Neural crest cell (in vitro differentiated cells): ENCODE measurements around the gene MAPK8IP3. TPM values are rescaled to one million over a fixed set of nuclear protein-coding genes. Genes with fewer than 3 reads are reported as not detected.

ENCODE experiments used
- DNase-seq: peaks from one replicate; pipeline ENCODE4 v3.0.0; 2021; ENCODE audit warnings: low read depth, mixed read lengths, low spot score
- H3K27ac Mint-ChIP-seq: one replicate; pipeline ENCODE4 v1.8.0; 2021; ENCODE audit warnings: mild to moderate bottlenecking, mixed read lengths; ENCODE audit not compliant: unreplicated experiment
- H3K27me3 Mint-ChIP-seq: 2 replicates; pipeline ENCODE4 v1.8.0; 2021; ENCODE audit warnings: low read depth, mild to moderate bottlenecking, mixed read lengths
- H3K36me3 Mint-ChIP-seq: 2 replicates; pipeline ENCODE4 v1.8.0; 2021; ENCODE audit warnings: low read depth, mild to moderate bottlenecking, mixed read lengths
- H3K4me1 Mint-ChIP-seq: 2 replicates; pipeline ENCODE4 v1.8.0; 2021; ENCODE audit warnings: mixed read lengths
- H3K4me3 Mint-ChIP-seq: one replicate; pipeline ENCODE4 v1.8.0; 2021; ENCODE audit warnings: mild to moderate bottlenecking, mixed read lengths
- H3K9me3 Mint-ChIP-seq: 2 replicates; pipeline ENCODE4 v1.8.0; 2021; ENCODE audit warnings: mixed read lengths
- CTCF ChIP-seq: fragments of 200-600 bp; sonication (generic); conservative IDR thresholded peaks from 2 replicates; pipeline ENCODE4 v1.5.0; 2021; ENCODE audit warnings: antibody characterized with exemption, mild to moderate bottlenecking
- total RNA-seq: library from RNA; stranded (reverse); gene quantifications from 2 replicates; pipeline ENCODE4 v1.2.1, GENCODE V29; 2021

MAPK8IP3 gene
- total RNA-seq, 1 donor from 2014 or later, result 111 TPM

- H3K9me3 Mint-ChIP-seq, result no peaks in the 10 kb centered on the region
- DNase-seq, result no peak
- H3K27me3 Mint-ChIP-seq, result no peaks in the 10 kb centered on the region
- H3K4me1 Mint-ChIP-seq, result peaks cover 7% of the 10 kb centered on the region
- H3K27ac Mint-ChIP-seq, result no peak overlapping the region
- TF ChIP-seq CTCF, result no peak
- H3K4me3 Mint-ChIP-seq, result peak overlapping the region; percentile 38
- peaks cover 2% of the 10 kb centered on the region for H3K36me3 Mint-ChIP-seq
Measured at GRCh38 chr16:1788095-1788707, 82.2 kb downstream of the MAPK8IP3 start.

GRCh38 chr16:1788708-1789100 lies 82.7 kb downstream of the MAPK8IP3 start:
- Mint-ChIP-seq H3K27me3 (no peaks in the 10 kb centered on the region), H3K4me1 (peaks cover 2% of the 10 kb centered on the region), H3K4me3 (peak overlapping the region; percentile 78), H3K36me3 (no peaks in the 10 kb centered on the region), H3K27ac (no peak overlapping the region), H3K9me3 (no peaks in the 10 kb centered on the region)
- no peak for DNase-seq
- TF ChIP-seq CTCF, result no peak

GRCh38 chr16:1789643-1790045 lies 83.6 kb downstream of the MAPK8IP3 start:
- DNase-seq, result no peak
- Mint-ChIP-seq H3K27me3 (no peaks in the 10 kb centered on the region), H3K4me3 (no peak overlapping the region), H3K27ac (no peak overlapping the region), H3K9me3 (no peaks in the 10 kb centered on the region), H3K4me1 (no peaks in the 10 kb centered on the region), H3K36me3 (no peaks in the 10 kb centered on the region)
- no peak for TF ChIP-seq CTCF

GRCh38 chr16:1790261-1790610 lies 84.2 kb downstream of the MAPK8IP3 start:
- Mint-ChIP-seq H3K4me3 (no peak overlapping the region), H3K9me3 (no peaks in the 10 kb centered on the region), H3K4me1 (no peaks in the 10 kb centered on the region), H3K27me3 (no peaks in the 10 kb centered on the region), H3K27ac (no peak overlapping the region), H3K36me3 (no peaks in the 10 kb centered on the region)
- no peak for DNase-seq
- TF ChIP-seq CTCF, result no peak

- no peaks in the 10 kb centered on the region for H3K9me3 Mint-ChIP-seq
- H3K4me1 Mint-ChIP-seq, result no peaks in the 10 kb centered on the region
- H3K27me3 Mint-ChIP-seq, result no peaks in the 10 kb centered on the region
- H3K4me3 Mint-ChIP-seq, result no peak overlapping the region
- no peak for DNase-seq
- no peaks in the 10 kb centered on the region for H3K36me3 Mint-ChIP-seq
- no peak for TF ChIP-seq CTCF
- no peak overlapping the region for H3K27ac Mint-ChIP-seq
Measured at GRCh38 chr16:1790611-1791255, 84.7 kb downstream of the MAPK8IP3 start.
